ENCODE measurements around the gene MRPL53.
"Not testable (repeated sequence)": the region's sequence is repeated elsewhere in the genome, so short reads cannot be mapped to it uniquely, and the experiment has no call there.

Gene MRPL53

GRCh38 chr2:74444498-74445318, 27.8 kb downstream of the MRPL53 start:
- DNase-seq = no peak
- Histone ChIP-seq H3K27me3 (ENCODE audit: insufficient read depth, low read depth, severe bottlenecking) (no peaks in the 10 kb centered on the region), H3K27ac (no peak overlapping the region), H3K9me3 (ENCODE audit: severe bottlenecking) (no peaks in the 10 kb centered on the region), H3K36me3 (no peaks in the 10 kb centered on the region), H3K4me3 (ENCODE audit: low read depth, low read length) (no peak overlapping the region)
- no peak for TF ChIP-seq CTCF (IDR thresholded peaks at IDR 0.05; ENCODE audit: low read depth, low read length)

GRCh38 chr2:74442483-74443297, 29.8 kb downstream of the MRPL53 start:
- not testable (repeated sequence) for H3K4me3 ChIP-seq (ENCODE audit: low read depth, low read length); H3K9me3 ChIP-seq (ENCODE audit: severe bottlenecking); DNase-seq; H3K27me3 ChIP-seq (ENCODE audit: insufficient read depth, low read depth, severe bottlenecking); H3K27ac ChIP-seq; H3K36me3 ChIP-seq

GRCh38 chr2:74441690-74442482, 30.6 kb downstream of the MRPL53 start, which contains the start of gene RTKN:
Gene RTKN, minus strand, starts transcription at chr2:74441937. Its CDS starts 121 bp downstream, at chr2:74441816.
- TF ChIP-seq CTCF (IDR thresholded peaks at IDR 0.05; ENCODE audit: low read depth, low read length) = no peak
- H3K27ac ChIP-seq = peak within 1 kb of the TSS; percentile 90
- no peaks in the 10 kb centered on the region for H3K36me3 ChIP-seq
- no peak for DNase-seq
- no peaks in the 10 kb centered on the region for H3K27me3 ChIP-seq (ENCODE audit: insufficient read depth, low read depth, severe bottlenecking)
- no peaks in the 10 kb centered on the region for H3K9me3 ChIP-seq (ENCODE audit: severe bottlenecking)
- peak within 1 kb of the TSS; percentile 69 for H3K4me3 ChIP-seq (ENCODE audit: low read depth, low read length)

- H3K27ac ChIP-seq = peak overlapping the region; percentile 90
- H3K36me3 ChIP-seq = no peaks in the 10 kb centered on the region
- no peak overlapping the region for H3K4me3 ChIP-seq (ENCODE audit: low read depth, low read length)
- no peaks in the 10 kb centered on the region for H3K9me3 ChIP-seq (ENCODE audit: severe bottlenecking)
- TF ChIP-seq CTCF (IDR thresholded peaks at IDR 0.05; ENCODE audit: low read depth, low read length) = no peak
- DNase-seq = no peak
- H3K27me3 ChIP-seq (ENCODE audit: insufficient read depth, low read depth, severe bottlenecking) = no peaks in the 10 kb centered on the region
Measured at GRCh38 chr2:74441170-74441689, 31.2 kb downstream of the MRPL53 start.

- peak overlapping the region; percentile 90 for H3K27ac ChIP-seq
- no peaks in the 10 kb centered on the region for H3K9me3 ChIP-seq (ENCODE audit: severe bottlenecking)
- no peaks in the 10 kb centered on the region; the same call in 1 of the 2 replicates for H3K36me3 ChIP-seq
- peak; percentile 96 for DNase-seq
- H3K4me3 ChIP-seq (ENCODE audit: low read depth, low read length) = peak overlapping the region; percentile 69
- no peaks in the 10 kb centered on the region for H3K27me3 ChIP-seq (ENCODE audit: insufficient read depth, low read depth, severe bottlenecking)
- TF ChIP-seq CTCF (IDR thresholded peaks at IDR 0.05; ENCODE audit: low read depth, low read length) = peak; percentile 48; the same call in 1 of the 2 replicates
Measured at GRCh38 chr2:74440378-74441169, 31.9 kb downstream of the MRPL53 start.

Data from WERI-Rb-1 (cell line).